GM21786 (cell line): Measurements from ENCODE around the gene ALDH8A1.
A peak's percentile ranks its signal among the peaks of the same experiment; 100 is the strongest.

Experiments
- ATAC-seq: cut with Tn5 transposase; IDR thresholded peaks from one replicate; pipeline ENCODE4 v1.9.1; 2021; ENCODE audit not compliant: unreplicated experiment

Gene ALDH8A1, protein sequence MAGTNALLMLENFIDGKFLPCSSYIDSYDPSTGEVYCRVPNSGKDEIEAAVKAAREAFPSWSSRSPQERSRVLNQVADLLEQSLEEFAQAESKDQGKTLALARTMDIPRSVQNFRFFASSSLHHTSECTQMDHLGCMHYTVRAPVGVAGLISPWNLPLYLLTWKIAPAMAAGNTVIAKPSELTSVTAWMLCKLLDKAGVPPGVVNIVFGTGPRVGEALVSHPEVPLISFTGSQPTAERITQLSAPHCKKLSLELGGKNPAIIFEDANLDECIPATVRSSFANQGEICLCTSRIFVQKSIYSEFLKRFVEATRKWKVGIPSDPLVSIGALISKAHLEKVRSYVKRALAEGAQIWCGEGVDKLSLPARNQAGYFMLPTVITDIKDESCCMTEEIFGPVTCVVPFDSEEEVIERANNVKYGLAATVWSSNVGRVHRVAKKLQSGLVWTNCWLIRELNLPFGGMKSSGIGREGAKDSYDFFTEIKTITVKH

DNA sequence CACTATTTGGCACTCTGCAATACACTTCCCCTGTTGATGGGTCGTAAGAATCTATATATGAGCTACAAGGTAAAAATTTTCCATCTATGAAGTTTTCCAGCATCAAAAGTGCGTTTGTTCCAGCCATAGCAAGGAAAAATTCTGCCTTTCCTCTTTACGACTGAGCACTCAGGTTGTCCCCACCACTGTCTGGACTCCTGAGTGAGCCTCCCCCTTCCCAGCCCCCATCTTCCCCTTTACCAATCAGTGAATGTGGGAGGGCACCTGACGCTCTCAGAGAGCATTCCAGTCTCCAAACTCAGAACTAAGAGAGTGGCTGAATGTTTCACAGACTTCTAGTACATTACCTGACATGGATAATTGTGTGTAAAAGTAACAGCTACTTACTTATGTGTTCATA, at the start of gene ALDH8A1:
ALDH8A1 (minus strand) TSS at position 175 of the 400 bp plus-strand sequence; CDS start at position 127, 48 bp downstream.
- no peak for ATAC-seq

DNA sequence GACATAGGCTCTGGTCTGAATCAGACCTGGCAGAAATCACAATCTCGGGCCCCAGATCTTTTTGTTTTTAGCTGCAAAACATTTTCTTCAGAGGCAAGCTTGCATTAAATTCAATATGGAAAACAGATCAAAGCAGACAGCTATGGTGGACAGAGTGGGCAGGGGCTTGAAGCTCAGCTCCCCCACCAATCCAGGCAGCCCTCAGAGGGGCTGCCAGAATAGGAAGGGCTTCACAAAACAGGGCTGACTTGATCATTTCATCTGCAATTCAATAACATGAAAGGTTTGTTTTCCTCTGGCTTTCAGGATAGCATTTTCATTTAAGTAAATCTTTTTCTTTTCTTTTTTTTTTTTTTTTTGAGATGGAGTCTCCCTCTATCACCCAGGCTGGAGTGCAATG, 49.2 kb upstream of the ALDH8A1 start:
- ATAC-seq: no peak

DNA sequence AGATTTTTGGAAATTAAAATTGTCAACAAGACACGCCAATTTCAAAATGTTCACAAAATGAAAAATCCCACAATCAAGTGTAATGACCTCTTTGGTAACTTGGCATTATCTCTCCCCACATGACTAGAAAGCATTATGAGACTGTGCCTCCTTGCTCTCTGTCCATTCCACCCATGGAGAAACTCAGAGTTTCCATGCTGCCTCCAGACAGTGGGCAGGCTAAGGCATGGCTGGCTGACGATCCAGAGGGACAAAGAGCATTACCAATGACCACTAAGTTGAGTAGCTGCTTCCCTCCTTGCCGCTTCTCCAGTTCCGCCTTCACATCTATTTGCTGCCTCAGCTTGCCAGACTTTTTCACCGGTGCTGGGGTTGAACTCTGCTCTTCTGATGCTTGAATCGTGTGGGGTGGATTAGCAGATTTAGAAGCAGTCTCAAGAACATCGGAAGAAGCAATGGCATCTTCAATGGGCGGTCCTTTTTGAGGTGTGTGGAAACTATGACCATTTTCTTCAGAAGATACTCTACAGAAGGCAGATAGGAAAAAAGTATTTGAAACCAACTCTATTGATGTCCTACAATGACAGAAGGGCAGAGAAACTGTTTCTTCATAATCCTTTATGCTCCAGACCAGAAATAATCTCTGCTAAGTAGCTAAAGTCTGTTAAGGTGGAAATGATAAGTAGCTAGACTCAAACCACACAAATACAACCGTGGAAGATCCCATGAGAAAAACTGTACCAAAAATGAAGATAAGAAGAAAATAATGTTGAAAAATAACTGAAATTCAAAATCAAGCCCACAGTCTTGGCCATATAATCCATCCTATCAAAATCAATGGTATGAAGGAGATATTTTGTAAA, 47.5 kb upstream of the ALDH8A1 start:
- ATAC-seq: no peak

DNA sequence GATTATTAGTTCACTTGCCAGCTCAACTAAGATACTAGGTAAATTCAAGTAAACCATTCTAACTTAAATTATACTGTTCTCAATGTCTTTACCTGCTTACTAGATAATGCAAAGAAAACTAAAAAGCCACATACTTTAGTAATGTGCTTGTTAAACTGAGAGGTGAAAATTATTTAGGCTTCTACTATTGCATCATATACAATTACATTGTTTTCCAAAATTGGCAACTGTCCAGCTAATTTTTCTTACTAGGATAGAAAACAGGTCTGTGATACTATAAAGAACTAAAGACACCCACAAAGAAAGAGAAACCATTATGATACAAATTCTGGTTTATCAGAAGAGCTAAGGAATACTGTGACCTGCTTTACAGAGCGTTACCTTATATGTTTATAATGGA, 45.6 kb upstream of the ALDH8A1 start:
- ATAC-seq: no peak

DNA sequence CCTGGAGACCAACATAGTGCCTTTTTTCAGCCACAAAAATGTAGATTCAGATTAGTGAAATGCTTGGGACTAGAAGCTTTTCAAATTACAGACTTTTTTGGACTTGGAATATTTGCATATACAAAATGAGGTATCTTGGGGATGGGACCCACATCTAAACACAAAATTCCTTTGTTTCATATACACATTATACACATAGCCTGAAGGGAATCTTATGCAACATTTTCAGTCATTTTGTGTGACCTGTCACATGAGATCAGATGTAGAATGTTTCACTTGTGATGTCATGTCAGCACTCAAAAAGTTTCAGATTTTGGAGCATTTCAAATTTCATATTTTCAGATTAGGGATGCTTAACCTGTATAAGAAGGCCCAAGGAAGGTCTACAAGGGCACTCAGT, 44.5 kb upstream of the ALDH8A1 start:
- no peak for ATAC-seq

DNA sequence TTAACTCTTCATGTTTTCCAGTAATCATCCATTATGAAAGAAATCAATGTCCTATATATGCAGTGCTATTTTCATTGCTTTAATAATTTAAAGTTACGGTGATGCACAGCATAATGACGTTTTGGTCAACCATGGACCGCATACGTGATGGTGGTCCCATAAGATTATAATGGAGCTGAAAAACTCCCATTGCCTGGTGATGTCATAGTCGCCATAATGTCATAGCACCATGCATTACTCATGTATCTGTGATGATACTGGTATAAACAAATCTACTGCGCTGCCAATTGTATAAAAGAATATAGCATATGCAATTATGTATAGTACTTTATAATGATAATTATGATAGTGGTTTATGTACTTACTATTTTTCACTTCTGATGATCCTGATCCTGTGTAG, 42.3 kb upstream of the ALDH8A1 start:
- no peak for ATAC-seq

DNA sequence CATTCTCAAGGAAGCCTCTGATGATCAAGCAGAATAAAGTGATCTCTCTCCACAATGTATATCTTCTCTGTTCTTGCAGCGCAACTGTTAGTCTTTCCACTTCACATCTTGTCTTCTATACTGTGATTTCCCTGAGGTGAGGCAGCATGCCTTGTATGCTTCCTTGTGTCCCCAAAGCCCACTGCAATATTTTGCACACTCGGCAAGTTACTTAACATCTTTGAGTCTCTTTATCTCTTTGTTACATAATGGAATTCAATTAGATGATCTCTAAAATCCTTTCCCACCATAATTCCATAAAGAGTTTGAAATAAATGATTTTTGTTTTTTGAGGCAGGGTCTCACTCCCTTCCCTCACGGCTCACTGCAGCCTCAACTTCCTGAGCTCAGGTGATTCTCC, 40.4 kb upstream of the ALDH8A1 start:
- no peak for ATAC-seq

DNA sequence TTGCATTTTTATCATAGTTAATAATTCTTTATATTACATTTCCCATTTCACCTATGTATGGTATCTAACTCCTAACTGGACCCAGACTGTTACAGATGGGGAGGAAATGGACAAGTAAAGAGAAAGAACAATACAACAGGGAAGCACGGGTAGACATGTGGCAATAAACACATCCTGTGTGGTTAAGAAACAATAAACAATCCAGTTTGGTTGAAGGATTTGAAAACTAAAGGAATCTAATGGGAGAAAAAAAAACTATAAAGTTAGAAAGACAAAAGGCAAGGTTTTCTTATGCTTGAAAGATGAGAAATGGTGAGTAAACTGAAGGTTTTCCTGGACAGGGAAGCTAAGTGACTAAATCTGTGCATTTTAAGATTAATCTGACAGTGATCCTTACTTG, 34.9 kb upstream of the ALDH8A1 start:
- ATAC-seq: no peak

DNA sequence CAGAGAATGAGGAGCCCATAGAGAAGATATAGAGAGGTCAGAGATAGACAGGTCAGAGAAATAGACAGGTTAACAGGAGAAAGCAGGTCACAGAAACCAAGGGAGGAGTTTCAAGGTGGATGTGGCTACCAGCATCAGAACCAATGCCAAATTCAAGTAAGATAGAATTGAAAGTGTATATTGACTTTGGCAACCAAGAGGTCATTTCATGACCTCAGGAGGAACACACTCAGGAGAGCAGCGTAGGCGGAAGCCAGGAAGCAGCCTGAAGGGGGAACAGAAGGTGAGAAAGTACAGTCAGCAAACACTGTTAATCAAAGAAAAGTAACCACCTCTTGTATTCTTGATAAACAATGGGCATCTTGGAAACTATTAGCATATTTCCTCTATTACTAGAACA, 33.9 kb upstream of the ALDH8A1 start:
- ATAC-seq: no peak

DNA sequence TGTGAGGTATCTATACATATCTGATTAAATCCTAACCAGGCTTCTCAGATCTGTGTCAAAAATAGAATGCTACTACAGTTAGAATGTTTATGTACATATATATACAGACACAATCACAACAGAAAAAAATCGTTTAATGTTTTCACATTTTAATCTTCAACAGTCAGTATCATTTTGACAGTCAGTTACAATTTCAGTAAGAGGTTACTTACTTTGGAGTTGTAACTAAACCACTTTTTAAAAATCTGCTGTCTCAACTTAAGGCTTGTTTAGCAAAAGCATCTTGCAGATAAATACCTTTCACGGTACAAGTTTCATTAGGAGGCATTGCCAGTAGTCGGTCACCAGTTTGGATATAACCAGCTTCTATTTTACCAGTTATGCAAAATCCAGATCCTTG, 32.3 kb upstream of the ALDH8A1 start:
- ATAC-seq: no peak

DNA sequence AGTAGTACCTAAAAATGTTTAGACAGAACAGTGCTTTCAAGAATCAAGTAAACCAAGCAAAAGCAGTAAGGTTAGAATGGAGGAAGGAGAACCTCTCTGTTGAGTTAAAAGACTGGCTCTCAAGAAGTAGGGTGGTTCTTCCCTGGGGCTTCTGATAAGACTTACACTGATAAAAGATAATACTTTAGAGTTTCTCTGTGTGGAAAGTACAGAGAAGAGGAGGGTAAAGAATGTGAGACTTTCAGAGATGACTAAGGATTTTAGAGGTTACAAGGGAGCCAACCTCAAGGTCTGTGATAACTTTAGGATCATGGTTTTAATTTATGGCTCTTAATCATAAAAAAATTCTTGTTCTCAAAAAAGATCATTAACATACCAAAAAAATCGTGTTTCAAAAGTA, 30.9 kb upstream of the ALDH8A1 start:
- no peak for ATAC-seq

DNA sequence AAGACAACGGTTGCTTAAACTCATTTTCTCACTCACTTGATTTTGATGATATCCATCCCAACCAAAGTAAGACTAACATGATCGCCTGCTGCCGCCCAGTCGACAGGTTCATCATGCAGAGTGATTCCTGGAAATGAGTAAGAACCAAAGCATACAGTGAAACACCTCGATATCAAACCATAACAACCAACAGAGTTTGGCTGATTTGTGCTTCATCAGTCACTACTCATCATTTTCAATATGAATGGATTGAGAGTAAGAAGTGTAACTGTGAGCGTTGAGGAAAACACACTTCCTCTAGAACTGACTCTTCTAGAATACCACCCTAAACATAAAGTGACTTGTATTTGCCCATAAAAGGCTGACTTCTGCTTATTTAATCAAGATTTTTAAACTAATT, 29.2 kb upstream of the ALDH8A1 start:
- ATAC-seq: peak; percentile 90

DNA sequence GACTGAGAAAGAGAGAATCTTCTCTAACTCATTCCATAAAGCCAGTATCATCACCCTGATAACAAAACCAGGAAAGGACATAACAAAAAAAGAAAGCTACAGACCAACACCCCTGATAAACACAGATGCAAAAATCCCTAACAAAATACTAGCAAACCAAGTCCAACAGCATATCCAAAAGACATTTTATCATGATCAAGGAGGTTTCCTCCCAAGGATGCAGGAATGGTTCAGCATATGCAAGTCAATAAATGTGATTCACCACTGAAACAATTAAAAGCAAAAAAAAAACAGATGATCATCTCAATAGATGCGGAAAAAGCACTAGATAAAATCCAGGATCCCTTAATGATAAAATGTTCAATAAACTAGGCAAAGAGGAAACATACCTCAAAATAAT, 24.5 kb upstream of the ALDH8A1 start:
- no peak for ATAC-seq

DNA sequence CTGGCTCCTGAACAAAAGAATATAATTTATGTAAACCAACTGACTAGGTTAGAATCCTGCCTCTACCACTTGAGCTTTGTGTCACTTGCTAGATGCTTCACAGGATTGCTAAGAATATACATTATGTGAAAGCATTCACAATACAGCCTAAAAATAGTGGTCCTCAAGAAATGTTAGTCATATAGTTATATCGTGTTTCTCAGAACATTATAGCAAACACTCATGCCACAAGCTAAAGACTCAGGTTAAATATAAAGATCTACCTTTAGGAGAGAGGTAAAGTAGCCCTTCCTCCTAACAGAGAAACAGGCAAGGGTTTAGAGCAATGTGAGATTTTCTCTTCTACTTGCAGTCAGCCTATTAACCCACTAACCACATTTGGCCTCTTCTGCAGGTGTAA, 17.8 kb upstream of the ALDH8A1 start:
- no peak for ATAC-seq

DNA sequence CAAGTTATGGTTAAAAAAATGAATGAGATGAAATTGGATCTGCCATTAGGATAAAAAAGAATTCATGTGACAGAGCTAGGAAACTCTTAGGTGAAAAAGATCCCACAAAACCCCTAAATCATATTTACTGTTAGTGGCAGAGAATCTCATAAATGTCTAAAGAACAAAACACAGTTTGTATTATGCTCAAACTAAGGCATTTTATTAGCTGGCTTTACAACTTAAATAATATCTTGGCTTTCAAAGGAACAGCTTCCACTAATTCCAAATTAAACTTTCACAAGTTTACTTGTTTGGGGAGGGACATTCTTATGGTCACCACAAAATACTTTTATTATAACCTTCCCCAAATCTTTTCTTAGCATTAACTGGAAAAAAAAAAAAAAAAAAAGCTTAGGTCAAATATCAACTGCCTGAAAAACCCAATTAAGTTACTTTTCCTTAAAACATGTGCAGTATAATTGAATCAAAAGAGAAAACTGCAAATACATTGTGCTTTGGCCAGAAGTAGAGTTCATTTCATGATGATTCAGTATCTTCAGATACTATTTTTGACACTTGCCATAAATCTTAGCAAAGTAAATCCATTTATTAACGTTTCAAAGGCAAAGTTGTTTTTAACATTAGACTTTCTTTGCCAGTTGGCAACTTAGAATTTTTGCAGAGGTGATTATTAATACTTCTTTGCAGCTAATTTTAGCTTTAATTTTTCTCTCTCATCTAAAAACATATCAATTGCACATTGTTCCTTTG, 14.7 kb upstream of the ALDH8A1 start:
- ATAC-seq: no peak

DNA sequence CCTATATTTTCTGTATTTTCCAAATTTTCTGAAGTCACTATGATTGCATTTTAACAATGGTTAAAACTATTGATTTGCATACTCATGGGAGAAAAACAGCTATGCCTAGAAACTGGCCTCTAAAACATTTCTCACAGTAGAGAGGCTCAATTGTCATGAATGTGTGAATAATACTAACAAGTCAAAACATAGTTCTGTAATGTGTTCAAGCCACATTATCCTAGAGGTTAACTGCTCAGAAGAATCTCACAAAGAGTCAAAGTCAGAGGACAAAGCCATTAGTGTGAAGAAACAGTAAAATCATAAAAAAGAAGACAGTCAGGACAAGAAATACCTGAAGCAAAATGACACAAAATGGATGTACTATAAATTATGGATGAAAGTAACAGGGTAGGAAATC, 12.5 kb upstream of the ALDH8A1 start:
- ATAC-seq: no peak

DNA sequence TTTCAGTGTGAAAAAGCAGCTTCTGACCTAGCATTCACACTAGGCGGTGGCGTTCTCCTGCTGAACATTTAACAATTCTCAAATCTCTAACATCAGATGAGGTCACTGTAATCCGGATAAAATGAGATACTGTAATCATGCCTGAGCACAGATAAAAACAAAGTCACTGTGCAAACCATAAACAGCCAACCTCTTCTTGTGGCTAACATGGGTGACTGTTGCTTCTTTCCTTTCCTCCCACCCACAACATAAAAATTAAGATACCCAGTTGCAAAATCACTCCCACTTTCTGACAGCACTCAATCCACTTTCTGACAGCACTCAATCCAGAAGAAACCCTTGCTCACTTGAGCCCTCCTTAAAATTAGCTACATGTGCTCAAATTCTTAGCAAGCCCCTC, 11.5 kb upstream of the ALDH8A1 start:
- ATAC-seq: no peak

DNA sequence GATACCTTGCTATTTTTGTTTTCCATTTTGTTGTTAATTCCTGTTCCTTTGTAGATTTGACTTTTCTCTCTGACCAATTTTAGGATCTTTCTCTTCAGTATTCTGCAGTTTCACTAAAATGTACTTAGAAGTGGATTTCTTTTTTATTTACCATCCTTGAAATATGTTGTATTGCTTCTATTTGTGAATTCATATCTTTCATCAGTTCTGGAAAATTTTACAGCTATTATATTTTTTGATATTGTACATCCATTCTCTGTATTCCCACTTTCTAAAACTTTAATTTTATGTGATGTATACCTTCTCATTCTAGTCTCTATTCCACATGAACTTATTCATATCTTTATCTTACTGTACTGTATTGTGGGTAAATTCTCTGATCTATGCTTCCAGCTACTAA, 9.7 kb upstream of the ALDH8A1 start:
- ATAC-seq: no peak

DNA sequence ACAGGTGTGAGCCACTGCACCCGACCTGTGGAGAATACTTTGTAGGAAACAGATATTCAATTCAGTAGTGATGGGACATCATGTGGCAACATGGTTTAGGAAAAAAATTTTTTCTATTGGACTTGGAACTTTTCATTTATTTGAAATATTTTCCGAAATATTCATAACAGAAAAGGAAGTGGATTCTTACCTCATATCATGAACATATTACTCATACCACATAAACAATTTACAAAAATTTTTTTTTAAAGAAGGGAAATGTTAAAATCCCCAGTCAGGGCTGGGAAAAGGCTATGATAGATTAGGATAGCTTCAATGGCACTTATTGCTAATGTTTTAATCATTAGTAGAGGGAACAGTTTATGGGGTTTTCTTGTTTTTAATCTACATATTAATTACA, 6.8 kb upstream of the ALDH8A1 start:
- no peak for ATAC-seq

DNA sequence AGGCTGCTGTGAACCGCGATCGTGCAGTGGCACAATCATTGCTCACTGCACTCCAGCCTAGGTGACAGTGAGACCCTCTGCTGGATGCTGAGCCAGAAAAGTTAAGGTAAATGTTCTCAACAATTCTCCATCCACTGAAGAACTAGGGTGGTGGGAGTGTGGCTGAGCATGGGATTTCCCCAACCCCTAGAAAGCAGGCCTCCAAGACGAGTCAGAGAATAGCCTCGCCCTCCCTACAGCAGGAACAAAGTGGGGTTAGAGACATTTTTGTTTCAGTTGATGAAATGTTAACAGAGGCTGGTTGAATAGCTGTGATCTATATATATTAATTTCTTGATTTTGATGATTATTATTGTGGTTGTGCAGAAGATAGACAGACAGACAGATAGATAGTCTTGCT, 6.1 kb upstream of the ALDH8A1 start:
- no peak for ATAC-seq

DNA sequence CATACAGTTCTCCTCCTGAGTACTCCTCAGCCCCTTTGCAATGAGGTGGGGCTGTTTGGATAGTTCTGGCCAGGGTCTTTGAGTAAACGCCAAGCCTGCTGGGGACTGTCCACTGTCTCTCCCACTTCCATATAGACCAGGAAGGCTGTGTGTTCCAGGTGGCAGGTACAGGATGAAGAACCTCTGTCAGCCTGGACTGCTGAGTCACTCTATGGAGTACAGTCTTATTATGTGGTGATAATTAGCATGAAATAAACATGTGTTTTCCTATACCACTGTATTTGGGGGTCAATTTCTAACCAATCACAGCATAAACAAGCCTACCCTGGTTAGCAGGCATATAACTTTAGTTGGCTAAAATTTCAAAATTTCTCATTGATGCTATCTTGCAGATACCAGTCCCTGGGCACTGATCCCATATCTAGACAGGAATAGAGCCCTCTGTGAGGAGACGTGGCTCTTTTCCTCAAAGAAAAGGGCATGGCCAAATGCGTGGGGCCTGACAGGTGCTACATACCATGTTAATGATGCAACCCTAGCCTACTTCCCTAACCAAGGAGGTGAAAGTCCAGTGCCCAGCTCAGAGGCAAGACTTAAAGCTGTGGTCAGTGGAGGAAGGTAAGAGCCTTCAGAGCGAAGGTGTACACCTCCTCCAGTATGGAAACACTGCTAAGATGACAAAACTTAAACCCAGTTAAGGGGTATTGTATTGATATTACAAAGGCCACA, 4.5 kb upstream of the ALDH8A1 start:
- ATAC-seq: no peak
